ENCODE measurements around the gene VPS51. TPM values are rescaled to one million over a fixed set of nuclear protein-coding genes. Genes with fewer than 3 reads are reported as not detected.

Gene VPS51
- total and polyA plus RNA-seq, 2 of the 4 experiments (the other 2 are of a cell fraction), result 56.3 to 113 TPM

DNA sequence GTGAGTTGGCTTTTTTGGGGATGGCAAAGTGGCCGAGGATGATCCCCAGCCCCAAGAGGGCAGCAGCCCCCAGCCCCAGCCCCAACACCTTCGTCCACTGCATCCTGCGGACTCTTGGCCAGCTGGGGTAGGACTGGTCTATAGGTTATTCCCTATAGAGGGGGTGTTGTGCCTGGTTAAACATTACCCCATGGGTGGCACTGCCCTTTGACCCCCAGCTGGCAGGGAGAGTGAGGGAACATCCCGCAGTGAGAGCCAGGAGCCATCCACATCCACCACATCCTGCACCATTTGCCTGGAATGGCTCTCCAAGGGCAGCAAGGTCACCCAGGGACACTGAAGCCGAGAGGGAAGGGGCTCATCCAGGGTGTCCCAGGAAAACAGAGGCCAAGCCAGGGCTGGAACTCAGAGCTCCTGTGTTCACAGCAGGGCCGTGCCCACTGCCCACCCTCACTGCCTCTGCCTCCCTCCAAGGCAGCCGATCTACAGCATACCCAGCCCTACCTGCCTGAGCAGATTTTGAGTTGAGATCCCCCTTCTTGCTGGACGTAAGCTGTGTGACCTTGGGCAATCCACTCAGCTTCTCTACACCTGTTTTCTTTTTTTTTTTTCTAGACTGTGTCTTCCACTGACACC lies 37.5 kb upstream of the VPS51 start, which contains the start of gene NAALADL1:
NAALADL1 (minus strand) TSS at position 135 of the 636 bp plus-strand sequence; CDS start at position 103, 32 bp downstream.
- H3K27ac ChIP-seq (ENCODE audit: insufficient read depth, low read length), result no peak within 1 kb of the TSS
- H3K23ac ChIP-seq (ENCODE audit: low read depth, low read length), result no peak within 1 kb of the TSS; the same call in 1 of the 2 replicates
- H3K9me3 ChIP-seq (ENCODE audit: control insufficient read depth, insufficient read depth, low read length), result no peaks in the 10 kb centered on the region
- H4K20me1 ChIP-seq (ENCODE audit: insufficient read depth, low read length), result no peaks in the 10 kb centered on the region
- no peak within 1 kb of the TSS for H3K18ac ChIP-seq (ENCODE audit: low read depth, low read length)
- no peak within 1 kb of the TSS for H2BK15ac ChIP-seq (ENCODE audit: low read depth, low read length)
- H3K4me3 ChIP-seq (ENCODE audit: insufficient read depth, low read depth, low read length), result no peak within 1 kb of the TSS
- POLR2A ChIA-PET (ENCODE audit: unreplicated experiment), result no interaction called here
- no peak within 1 kb of the TSS for H3K56ac ChIP-seq (ENCODE audit: extremely low read depth, insufficient read depth, low read length)
- H3K9ac ChIP-seq (ENCODE audit: low read depth, low read length), result no peak within 1 kb of the TSS
- no peak within 1 kb of the TSS for H2BK120ac ChIP-seq (ENCODE audit: low read depth, low read length)
- dilution Hi-C loops (cut with HindIII; ENCODE audit: low sequenced_read_pairs, unreplicated experiment), result no loop called here
- no peak within 1 kb of the TSS for H2BK5ac ChIP-seq (ENCODE audit: low read depth, low read length, poor library complexity, severe bottlenecking)
- CTCF ChIA-PET, result interaction anchor here (0.8 to 1.0 kb wide), 3 partner anchors 13 to 18 kb away, joined by 3 to 8 read pairs (median 3); no protein-coding TSS in a partner anchor
- intact Hi-C loops (cut with micrococcal nuclease), result no loop called here
- BruUV-seq (replicated peaks), result no TSS peak
- no peak within 1 kb of the TSS for H2AFZ ChIP-seq (replicated peaks; ENCODE audit: low read length, poor library complexity)
- H3K9me1 ChIP-seq (ENCODE audit: insufficient read depth, low read length), result peaks cover 5% of the 10 kb centered on the region; the same call in 1 of the 2 replicates
- in situ Hi-C loops (cut with MboI; ENCODE audit: low sequenced_read_pairs), result no loop called here
- ATAC-seq (ENCODE audit: low read depth) (no peak), DNase-seq (no peak)
- H4K91ac ChIP-seq (ENCODE audit: insufficient read depth, low read depth, low read length), result no peak within 1 kb of the TSS
- no peaks in the 10 kb centered on the region for H3K79me1 ChIP-seq (ENCODE audit: low read depth in 1 of 2, low read length in 2 of 2)
- peak within 1 kb of the TSS; percentile 37 for H2AK9ac ChIP-seq (replicated peaks; ENCODE audit: low read depth, low read length, poor library complexity)
- H3K27me3 ChIP-seq (ENCODE audit: control insufficient read depth, insufficient read depth, low read length), result peaks cover 25% of the 10 kb centered on the region; the same call in 1 of the 2 replicates
- H2AK5ac ChIP-seq (ENCODE audit: low read depth, low read length), result no peak within 1 kb of the TSS
- no peak for TF ChIP-seq MXI1 (IDR thresholded peaks at IDR 0.05; ENCODE audit: borderline replicate concordance, low read depth, low read length)
- TF ChIP-seq RFX5 (IDR thresholded peaks at IDR 0.05; ENCODE audit: low read depth, low read length), result no peak
- no peak for TF ChIP-seq MAZ (IDR thresholded peaks at IDR 0.05; ENCODE audit: borderline replicate concordance, low read depth, low read length)
- TF ChIP-seq MAFK (IDR thresholded peaks at IDR 0.05; ENCODE audit: low read depth, low read length), result no peak
- TF ChIP-seq CEBPB (IDR thresholded peaks at IDR 0.05; ENCODE audit: low read depth, low read length), result no peak
- no peak for TF ChIP-seq FOS (IDR thresholded peaks at IDR 0.05; ENCODE audit: low read depth, low read length)
- no peak within 1 kb of the TSS for H3K4me2 ChIP-seq (ENCODE audit: low read depth, low read length)
- H3K14ac ChIP-seq (replicated peaks; ENCODE audit: low read depth, low read length), result no peak within 1 kb of the TSS
- no peak within 1 kb of the TSS for H2BK20ac ChIP-seq (ENCODE audit: low read depth, low read length)
- 30% methylated on average over 2 of the region's 8 CpGs; no CpG with 5 or more reads in 1 of the 2 experiments for WGBS, 2 experiments (ENCODE audit: extremely low coverage in 2 of 2, insufficient read length in 1 of 2)
- no peaks in the 10 kb centered on the region for H3K36me3 ChIP-seq (ENCODE audit: control insufficient read depth, insufficient read depth, low read length)
- no peaks in the 10 kb centered on the region for H3K4me1 ChIP-seq (ENCODE audit: control insufficient read depth, insufficient read depth, low read length)
- H3K4ac ChIP-seq (ENCODE audit: low read depth, low read length), result no peak within 1 kb of the TSS
- no peak within 1 kb of the TSS for H4K5ac ChIP-seq (ENCODE audit: low read depth, low read length)
- no peak within 1 kb of the TSS for H4K8ac ChIP-seq (ENCODE audit: low read depth in 2 of 2, low read length in 2 of 2)

Measured in IMR-90 (cell line).